Fibroblast of skin of right quadriceps (primary cell): Measurements from ENCODE around the gene ACVR2B.

Experiments used
- DNase-seq: peaks from one replicate; pipeline ENCODE4 v3.0.0-alpha.2; 2013

ACVR2B gene

DNA sequence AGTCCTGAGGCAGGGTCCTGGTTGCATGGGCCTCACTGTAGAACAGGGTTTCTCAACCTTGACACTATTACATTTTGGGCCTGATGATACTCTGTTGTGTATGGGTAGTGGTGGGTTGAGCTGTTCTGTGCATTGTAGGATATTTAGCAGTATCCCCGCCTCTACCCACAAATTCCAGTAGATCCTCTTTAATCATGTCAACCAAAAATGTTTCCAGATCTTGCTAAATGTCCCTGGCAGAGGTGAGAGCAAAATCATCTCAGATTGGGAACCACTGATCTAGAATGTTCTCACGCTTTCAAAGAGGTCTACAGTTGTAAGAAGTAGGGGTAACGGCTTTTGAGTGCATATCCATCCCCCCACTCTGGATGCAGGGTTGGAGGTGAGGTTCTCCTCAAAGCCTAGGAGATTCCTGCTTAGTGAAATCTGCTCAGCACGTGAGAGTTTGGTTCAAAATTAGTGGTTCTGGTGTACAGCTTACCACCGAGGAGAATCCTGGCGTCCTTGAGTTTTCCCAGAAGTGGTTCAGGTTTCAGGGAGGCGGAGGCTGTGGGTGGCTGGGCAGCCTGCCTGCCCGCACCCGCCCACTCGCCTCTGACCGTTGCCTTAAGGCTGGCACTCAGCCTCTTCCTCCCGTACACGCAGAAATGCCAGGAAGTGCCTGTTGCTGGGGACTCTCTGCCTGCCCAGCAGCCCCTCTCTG is 5.3 kb downstream of the ACVR2B start:
- DNase-seq: no peak

GRCh38 chr3:38459499-38460048 is 5.9 kb downstream of the ACVR2B start:
- DNase-seq: no peak

DNA sequence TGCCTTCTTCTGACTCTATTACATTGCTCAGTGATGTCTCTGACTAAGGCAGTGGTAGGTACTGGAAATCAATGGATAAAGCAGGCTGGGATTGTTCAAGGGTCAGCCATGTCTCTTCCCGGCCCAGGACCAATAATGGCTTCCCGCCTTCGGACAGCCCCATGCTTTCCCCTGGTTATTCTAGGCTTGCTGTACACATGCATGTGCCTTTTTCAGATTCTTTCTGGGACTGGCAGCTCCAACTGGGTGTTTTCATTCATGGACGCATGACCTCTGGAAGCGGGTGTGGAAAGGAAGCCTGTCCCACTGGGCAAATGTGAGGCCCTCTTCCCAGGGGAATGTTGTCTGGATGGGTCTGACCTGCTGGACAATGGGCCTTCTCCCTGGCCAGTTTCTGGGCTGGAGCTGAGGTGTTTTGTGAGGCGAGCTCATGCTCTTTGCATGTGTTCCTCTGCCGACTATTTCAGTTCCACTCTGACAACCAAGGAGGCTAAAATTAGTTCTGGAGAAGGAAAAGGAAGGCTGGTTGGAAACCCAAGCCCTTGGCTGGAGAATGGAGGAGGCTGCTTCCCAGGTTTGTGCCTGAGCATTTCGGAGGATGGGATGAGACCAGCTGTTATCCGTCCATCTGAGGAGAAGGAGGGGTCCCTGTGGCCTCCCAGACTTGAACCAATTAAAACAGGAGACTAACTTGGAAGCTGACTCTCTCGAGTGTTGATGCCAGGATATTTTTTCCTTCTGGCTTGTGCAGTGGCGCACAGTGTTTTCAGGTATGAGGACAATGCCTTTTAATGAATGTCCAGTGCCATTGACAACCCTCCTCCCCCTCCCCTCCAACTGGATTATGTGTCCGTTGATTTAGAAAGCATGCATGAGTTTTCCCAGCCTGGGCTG is 6.9 kb downstream of the ACVR2B start:
- no peak for DNase-seq

- DNase-seq: no peak
These were observed 12.0 kb downstream of the ACVR2B start for GRCh38 chr3:38465588-38466154.

- no peak for DNase-seq
These were observed 15.1 kb downstream of the ACVR2B start for GRCh38 chr3:38468765-38469164.

DNA sequence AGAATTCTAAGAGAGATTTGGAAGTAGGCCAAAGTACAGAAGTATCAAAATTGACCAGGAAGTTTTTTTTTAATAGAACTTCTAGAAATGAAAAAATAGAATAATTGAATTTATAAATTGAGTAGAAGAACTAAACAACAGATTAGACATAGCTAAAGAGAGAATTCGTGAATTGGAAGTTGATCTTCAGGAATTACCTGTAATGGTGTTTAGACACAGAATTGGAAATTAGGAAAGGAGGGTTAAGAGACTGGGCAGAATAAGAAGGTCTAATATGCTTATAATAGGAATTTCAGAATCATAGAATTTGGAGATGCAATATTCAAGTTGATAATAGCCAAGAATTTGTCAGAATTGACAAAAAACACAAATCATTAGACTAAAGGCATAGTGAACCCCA is 16.2 kb downstream of the ACVR2B start:
- no peak for DNase-seq

GRCh38 chr3:38471260-38471857 is 17.7 kb downstream of the ACVR2B start:
- DNase-seq: no peak

GRCh38 chr3:38472342-38472741 is 18.7 kb downstream of the ACVR2B start:
- DNase-seq: no peak

DNA sequence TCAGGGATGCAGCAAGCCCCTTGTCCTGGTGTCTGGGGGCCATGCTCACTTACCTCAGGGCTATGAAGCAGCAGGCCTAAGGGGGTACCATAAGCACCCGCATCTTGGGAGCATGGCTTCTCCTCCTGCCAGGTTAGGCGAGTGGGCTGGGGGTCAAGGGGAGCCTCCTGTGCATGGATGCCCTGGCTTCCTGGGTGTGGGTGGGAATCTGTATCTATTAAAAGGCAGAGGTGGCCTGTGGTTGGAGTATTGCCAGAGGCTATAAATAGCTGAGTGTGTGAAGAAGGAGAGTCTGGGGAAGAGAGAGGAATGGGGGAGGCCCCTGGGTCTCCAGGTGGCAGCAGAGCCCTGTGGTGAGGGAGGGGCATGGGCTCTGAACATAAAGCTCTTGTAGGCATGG is 19.5 kb downstream of the ACVR2B start:
- DNase-seq: no peak

GRCh38 chr3:38474928-38475605 is 21.4 kb downstream of the ACVR2B start:
- DNase-seq: no peak

DNA sequence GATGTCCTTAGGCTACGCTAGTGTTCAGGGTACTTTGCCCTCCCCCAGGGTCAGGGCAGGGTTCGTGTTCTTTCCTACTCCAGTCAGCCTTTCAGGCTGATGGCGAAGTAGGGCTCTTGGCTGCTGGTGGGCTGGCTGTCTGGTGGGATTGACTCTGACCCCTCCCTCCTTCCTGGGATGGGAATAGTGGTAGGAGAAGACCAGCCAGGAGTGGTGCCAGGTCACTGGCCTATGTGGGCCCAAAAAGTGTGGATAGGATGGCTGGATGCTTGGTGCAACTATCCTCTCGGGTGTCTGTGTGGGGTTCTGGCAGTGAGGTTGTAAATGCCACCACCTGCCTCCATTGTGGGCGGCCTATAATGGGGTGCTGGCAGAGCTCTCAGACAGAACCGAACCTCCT is 22.0 kb downstream of the ACVR2B start:
- DNase-seq: no peak

DNA sequence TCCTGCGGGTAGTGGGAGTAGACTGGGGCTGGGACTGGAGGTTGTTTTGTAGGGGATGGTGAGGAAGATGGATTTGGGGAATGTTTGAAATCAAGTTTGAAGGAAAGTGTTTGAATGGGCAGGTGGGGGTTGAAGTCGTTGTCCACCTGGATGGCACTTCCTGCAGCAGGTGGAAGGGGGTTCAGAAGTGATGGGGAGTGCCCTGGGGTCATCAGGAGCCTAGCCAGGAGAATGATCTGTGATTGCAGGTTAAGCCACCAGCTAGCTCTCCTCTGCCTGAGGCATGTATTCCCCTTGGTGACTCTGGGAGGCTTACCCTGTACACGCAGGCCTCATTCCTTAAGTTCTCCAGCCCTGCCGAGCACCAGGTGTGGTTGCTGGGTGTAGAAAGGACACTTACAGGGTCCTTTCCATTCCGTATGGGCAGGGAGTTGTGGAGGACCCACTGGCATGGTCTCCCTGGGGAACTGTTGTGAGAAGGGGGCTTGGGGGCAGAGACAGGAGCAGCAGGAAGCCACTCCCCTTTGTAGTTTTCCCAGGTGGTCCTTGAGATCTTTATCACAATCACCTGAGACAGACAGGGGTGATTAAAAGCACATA is 22.6 kb downstream of the ACVR2B start:
- DNase-seq: no peak

GRCh38 chr3:38477057-38477820 is 23.5 kb downstream of the ACVR2B start:
- DNase-seq: no peak

DNA sequence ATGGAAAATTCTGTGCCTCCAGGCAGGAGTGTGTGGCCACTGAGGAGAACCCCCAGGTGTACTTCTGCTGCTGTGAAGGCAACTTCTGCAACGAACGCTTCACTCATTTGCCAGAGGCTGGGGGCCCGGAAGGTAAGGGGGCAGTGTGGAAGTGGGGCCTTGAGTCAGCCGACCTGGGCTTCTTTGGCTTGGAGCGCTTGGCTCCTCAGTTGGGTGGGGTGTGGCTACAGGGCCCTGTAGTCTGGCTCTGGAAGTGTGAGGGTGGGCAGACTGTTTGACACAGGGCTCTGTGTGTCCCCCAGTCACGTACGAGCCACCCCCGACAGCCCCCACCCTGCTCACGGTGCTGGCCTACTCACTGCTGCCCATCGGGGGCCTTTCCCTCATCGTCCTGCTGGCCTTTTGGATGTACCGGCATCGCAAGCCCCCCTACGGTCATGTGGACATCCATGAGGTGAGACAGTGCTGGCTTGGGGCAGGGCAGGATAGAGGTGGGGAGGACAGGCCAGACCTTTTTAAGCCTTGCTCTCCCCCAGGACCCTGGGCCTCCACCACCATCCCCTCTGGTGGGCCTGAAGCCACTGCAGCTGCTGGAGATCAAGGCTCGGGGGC is 24.3 kb downstream of the ACVR2B start:
- no peak for DNase-seq

DNA sequence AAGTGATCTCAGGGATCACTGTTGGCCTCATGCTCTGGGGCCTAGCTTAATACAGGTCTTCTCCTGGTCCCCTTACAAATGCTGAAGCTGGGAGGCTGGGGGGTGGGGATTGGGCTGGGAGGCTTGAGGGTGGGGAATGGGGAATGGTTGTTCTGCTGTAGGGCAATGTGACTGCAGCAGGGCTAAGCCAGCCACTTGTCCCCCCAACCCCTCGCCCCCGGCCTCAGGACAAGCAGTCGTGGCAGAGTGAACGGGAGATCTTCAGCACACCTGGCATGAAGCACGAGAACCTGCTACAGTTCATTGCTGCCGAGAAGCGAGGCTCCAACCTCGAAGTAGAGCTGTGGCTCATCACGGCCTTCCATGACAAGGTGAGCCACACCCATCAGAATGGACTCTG is 25.2 kb downstream of the ACVR2B start:
- no peak for DNase-seq

DNA sequence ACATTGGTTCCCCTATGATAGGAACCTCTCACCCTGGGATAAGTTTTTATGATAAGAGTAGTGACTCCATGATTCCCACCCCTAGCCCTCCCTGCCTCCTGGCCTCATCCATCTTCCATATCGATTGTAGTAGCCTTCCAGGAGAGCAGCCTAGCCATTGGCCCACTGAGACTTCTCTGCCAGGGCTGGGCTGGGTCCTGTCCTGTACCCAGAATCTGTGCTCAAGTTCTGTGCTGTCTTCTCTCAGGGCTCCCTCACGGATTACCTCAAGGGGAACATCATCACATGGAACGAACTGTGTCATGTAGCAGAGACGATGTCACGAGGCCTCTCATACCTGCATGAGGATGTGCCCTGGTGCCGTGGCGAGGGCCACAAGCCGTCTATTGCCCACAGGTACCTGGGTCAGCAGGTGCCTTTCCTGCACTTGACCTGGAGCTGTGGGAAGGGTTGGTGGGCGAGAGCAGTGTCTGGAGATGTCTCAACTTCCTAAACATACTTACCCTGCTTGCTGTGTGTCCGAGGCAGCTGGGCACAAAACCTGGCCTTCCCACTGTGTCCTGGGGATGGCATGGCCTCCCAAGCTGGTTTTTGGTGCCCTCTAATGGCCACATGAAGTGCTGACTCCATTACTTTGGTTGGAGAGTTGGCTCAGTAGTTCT is 25.9 kb downstream of the ACVR2B start:
- DNase-seq: peak; percentile 45

DNA sequence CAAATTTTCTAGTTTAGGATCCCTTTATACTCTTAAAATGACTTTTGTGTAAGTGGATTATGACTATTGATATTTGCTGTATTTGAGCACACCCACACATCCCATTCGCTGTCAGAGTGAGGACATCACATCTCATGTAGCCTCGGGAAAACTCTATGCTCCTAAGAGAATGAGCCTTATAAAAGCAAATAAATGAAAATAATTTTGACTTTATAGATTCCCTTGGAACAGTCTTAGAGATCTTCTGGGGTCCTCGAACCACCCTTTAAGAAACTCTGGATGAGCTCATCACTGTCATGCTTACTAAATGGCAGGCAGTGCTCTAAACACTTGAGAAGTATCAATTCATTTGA is 26.4 kb downstream of the ACVR2B start:
- DNase-seq: no peak

- DNase-seq: no peak
These were observed 27.2 kb downstream of the ACVR2B start for GRCh38 chr3:38480930-38481329.

DNA sequence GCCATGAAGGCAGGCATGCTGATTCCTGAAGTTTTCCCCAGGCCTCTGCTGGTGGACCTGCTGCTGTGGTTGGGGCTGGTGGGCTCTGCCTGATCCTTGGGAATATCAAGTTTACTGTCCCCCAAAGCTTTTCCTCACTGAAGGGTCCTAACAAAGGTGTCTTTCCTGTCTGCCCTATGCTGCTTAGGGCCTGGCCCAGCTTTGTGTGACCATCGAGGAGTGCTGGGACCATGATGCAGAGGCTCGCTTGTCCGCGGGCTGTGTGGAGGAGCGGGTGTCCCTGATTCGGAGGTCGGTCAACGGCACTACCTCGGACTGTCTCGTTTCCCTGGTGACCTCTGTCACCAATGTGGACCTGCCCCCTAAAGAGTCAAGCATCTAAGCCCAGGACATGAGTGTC is 29.3 kb downstream of the ACVR2B start:
- DNase-seq: no peak

DNA sequence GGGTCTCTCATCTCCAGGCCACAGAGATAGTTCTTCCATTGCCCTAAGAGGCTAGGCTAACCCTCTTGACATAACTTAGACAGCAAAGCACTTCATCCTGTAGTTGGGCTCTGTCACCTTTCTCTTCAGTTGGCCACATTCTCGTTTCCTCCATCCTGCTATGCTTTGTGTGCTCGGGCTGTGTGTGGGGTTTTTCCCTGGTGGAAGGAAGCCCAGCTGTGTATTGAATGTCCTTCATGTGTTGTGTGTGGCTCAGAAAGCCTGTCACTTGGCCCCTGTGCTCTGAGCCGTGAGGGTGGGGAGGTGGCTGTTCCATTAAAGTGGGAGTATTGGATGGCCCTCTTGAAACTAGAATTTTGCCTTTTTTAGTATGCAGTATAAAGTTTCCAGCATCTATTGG is 33.6 kb downstream of the ACVR2B start:
- no peak for DNase-seq

- no peak for DNase-seq
These were observed 35.3 kb downstream of the ACVR2B start for GRCh38 chr3:38488949-38489348.
